Measurements from ENCODE around the gene MANF. TPM values are rescaled to one million over a fixed set of nuclear protein-coding genes. Genes with fewer than 3 reads are reported as not detected.

The MANF gene
- total and polyA plus RNA-seq, 2 of the 4 experiments (the other 2 are of a cell fraction): 65.4 to 122 TPM

GRCh38 chr3:51436998-51437639, 52.0 kb downstream of the MANF start:
- Histone ChIP-seq H2BK120ac (ENCODE audit: low read depth, low read length) (no peak overlapping the region), H2BK5ac (ENCODE audit: low read depth, low read length, poor library complexity, severe bottlenecking) (no peak overlapping the region), H3K9me3 (ENCODE audit: control insufficient read depth, insufficient read depth, low read length) (no peaks in the 10 kb centered on the region), H3K36me3 (ENCODE audit: control insufficient read depth, insufficient read depth, low read length) (peaks cover 11% of the 10 kb centered on the region), H3K27me3 (ENCODE audit: control insufficient read depth, insufficient read depth, low read length) (no peaks in the 10 kb centered on the region), H2BK15ac (ENCODE audit: low read depth, low read length) (no peak overlapping the region), H3K9me1 (ENCODE audit: insufficient read depth, low read length) (no peaks in the 10 kb centered on the region), H3K23ac (ENCODE audit: low read depth, low read length) (no peak overlapping the region), H4K20me1 (ENCODE audit: insufficient read depth, low read length) (no peaks in the 10 kb centered on the region), H2AFZ (replicated peaks; ENCODE audit: low read length, poor library complexity) (no peak overlapping the region), H3K9ac (ENCODE audit: low read depth, low read length) (no peak overlapping the region), H4K5ac (ENCODE audit: low read depth, low read length) (no peak overlapping the region), H3K18ac (ENCODE audit: low read depth, low read length) (no peak overlapping the region), H2BK20ac (ENCODE audit: low read depth, low read length) (no peak overlapping the region), H4K91ac (ENCODE audit: insufficient read depth, low read depth, low read length) (no peak overlapping the region), H3K14ac (replicated peaks; ENCODE audit: low read depth, low read length) (no peak overlapping the region), H2AK5ac (ENCODE audit: low read depth, low read length) (no peak overlapping the region), H3K79me1 (ENCODE audit: low read depth in 1 of 2, low read length in 2 of 2) (peaks cover 3 to 7% of the 10 kb centered on the region in 2 experiments; a peak in 3 of 4 replicates), H3K4ac (ENCODE audit: low read depth, low read length) (no peak overlapping the region), H3K27ac (ENCODE audit: insufficient read depth, low read length) (no peak overlapping the region), H3K4me3 (ENCODE audit: insufficient read depth, low read depth, low read length) (no peak overlapping the region), H2AK9ac (replicated peaks; ENCODE audit: low read depth, low read length, poor library complexity) (no peak overlapping the region), H4K8ac (ENCODE audit: low read depth in 2 of 2, low read length in 2 of 2) (no peak overlapping the region), H3K56ac (ENCODE audit: extremely low read depth, insufficient read depth, low read length) (no peak overlapping the region), H3K4me2 (ENCODE audit: low read depth, low read length) (no peak overlapping the region), H3K4me1 (ENCODE audit: control insufficient read depth, insufficient read depth, low read length) (no peaks in the 10 kb centered on the region)
- 80% methylated on average over 1 of the region's 8 CpGs; no CpG with 5 or more reads in 1 of the 2 experiments for WGBS, 2 experiments (ENCODE audit: extremely low coverage in 2 of 2, insufficient read length in 1 of 2)
- in situ Hi-C loops (cut with MboI; ENCODE audit: low sequenced_read_pairs): no loop called here
- BruUV-seq (replicated peaks): no TSS peak
- no peak for ATAC-seq (ENCODE audit: low read depth)
- ChIA-PET POLR2A (ENCODE audit: unreplicated experiment) (no interaction called here), CTCF (no interaction called here)
- intact Hi-C loops (cut with micrococcal nuclease): no loop called here
- DNase-seq: no peak
- TF ChIP-seq FOS (IDR thresholded peaks at IDR 0.05; ENCODE audit: low read depth, low read length): no peak
- no peak for TF ChIP-seq RCOR1 (IDR thresholded peaks at IDR 0.05; ENCODE audit: insufficient replicate concordance, low read length)
- no peak for TF ChIP-seq CTCF (conservative IDR thresholded peaks at IDR 0.05; ENCODE audit: low read depth, low read length)
- no peak for TF ChIP-seq RFX5 (IDR thresholded peaks at IDR 0.05; ENCODE audit: low read depth, low read length)
- TF ChIP-seq MAZ (IDR thresholded peaks at IDR 0.05; ENCODE audit: borderline replicate concordance, low read depth, low read length): no peak
- no peak for TF ChIP-seq MXI1 (IDR thresholded peaks at IDR 0.05; ENCODE audit: borderline replicate concordance, low read depth, low read length)
- TF ChIP-seq USF2 (IDR thresholded peaks at IDR 0.05; ENCODE audit: low read depth, low read length): no peak
- no peak for TF ChIP-seq SMC3 (IDR thresholded peaks at IDR 0.05; ENCODE audit: low read depth, low read length)
- no peak for TF ChIP-seq BHLHE40 (IDR thresholded peaks at IDR 0.05; ENCODE audit: low read depth, low read length)
- TF ChIP-seq POLR2A (IDR thresholded peaks at IDR 0.05; ENCODE audit: low read depth, low read length): no peak
- no peak for TF ChIP-seq MAFK (IDR thresholded peaks at IDR 0.05; ENCODE audit: low read depth, low read length)
- TF ChIP-seq RAD21 (IDR thresholded peaks at IDR 0.05; ENCODE audit: low read length): no peak
- TF ChIP-seq NFE2L2 (IDR thresholded peaks at IDR 0.05; ENCODE audit: low read depth, low read length): no peak
- no peak for TF ChIP-seq ELK1 (IDR thresholded peaks at IDR 0.05; ENCODE audit: borderline replicate concordance, low read depth, low read length)
- dilution Hi-C loops (cut with HindIII; ENCODE audit: low sequenced_read_pairs, unreplicated experiment): no loop called here

Measured in IMR-90 (cell line).